ENCODE data around the gene CA11.

The CA11 gene

DNA sequence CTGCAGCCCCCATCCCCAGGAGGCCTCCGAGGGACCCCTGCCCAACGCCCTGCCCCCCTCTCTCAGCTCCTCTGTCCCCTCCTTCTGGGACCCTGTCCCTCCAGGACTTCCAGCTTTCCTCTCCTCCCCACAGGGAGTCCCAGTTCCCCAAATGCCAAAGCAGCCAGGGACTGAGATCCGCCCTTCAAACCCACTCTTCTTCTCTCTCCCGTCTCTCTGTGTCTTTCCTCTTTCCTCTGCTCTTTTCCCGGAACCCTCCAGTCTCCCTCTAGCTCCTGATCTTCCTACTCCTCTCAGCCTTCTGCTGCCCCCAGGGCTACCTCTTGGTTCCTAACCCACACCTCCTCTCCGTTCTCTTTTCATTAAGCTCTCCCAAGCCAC lies 377 bp downstream of the CA11 start:
- CTCF ChIA-PET, result interaction anchor here (0.6 to 1.4 kb wide), 7 partner anchors 24 to 207 kb away, joined by 3 to 8 read pairs (median 4); no protein-coding TSS in a partner anchor
- H3K27ac ChIP-seq, result peak overlapping the region; percentile 83
- POLR2A ChIA-PET (ENCODE audit: low non-redundant PET), result interaction anchor here (0.7 kb wide), 1 partner anchor 75 kb away, joined by 3 read pairs; no protein-coding TSS in a partner anchor
- DNase-seq (ENCODE audit: low spot score), result no peak
- TF ChIP-seq, protein P1, sequence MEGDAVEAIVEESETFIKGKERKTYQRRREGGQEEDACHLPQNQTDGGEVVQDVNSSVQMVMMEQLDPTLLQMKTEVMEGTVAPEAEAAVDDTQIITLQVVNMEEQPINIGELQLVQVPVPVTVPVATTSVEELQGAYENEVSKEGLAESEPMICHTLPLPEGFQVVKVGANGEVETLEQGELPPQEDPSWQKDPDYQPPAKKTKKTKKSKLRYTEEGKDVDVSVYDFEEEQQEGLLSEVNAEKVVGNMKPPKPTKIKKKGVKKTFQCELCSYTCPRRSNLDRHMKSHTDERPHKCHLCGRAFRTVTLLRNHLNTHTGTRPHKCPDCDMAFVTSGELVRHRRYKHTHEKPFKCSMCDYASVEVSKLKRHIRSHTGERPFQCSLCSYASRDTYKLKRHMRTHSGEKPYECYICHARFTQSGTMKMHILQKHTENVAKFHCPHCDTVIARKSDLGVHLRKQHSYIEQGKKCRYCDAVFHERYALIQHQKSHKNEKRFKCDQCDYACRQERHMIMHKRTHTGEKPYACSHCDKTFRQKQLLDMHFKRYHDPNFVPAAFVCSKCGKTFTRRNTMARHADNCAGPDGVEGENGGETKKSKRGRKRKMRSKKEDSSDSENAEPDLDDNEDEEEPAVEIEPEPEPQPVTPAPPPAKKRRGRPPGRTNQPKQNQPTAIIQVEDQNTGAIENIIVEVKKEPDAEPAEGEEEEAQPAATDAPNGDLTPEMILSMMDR (conservative IDR thresholded peaks at IDR 0.05; ENCODE audit: low read depth), result no peak

DNA sequence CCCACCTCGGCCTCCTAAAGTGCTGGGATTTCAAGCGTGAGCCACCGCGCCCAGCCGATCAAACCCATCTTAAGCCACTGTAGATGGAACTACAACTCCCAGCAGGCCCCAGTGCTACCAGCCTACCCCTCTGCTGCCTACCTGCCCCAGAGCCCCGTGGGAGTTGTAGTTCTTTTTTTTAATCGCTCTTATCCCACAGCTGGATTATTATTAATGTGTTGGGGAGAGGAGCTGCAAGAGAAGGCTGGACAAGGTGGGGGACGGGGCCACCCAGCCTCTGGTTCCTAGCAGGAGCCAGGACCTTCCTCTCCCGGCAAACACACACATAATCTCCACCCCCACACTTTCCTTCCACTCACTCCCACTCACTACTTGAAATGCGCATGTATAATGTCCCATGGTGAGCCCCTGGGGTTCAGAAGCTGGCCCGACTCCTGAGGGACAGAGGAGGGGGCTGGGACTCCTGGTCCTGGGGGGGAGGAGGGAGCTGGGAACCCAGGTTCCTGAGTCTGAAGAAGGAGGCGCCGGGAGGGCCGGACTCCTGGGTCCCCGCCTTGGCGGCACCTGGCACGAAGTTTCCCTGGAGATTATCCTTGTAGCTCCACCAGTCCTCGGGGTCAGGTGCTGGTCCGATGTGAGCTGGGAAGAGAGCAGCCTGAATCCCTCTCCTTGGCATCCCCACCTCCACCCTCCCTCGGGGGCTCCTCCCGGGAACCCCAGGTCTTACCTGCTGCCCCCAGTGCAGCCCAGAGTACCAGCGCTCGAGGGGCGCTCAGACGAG lies 958 bp downstream of the CA11 start:
- ChIA-PET POLR2A (ENCODE audit: low non-redundant PET) (no interaction called here), CTCF (interaction anchor here (0.9 to 1.4 kb wide), 5 partner anchors 30 to 198 kb away, joined by 3 to 8 read pairs (median 6); no protein-coding TSS in a partner anchor)
- TF ChIP-seq, protein P1 (conservative IDR thresholded peaks at IDR 0.05; ENCODE audit: low read depth), result no peak
- DNase-seq (ENCODE audit: low spot score), result peak; percentile 50
- H3K27ac ChIP-seq, result peak overlapping the region; percentile 83

DNA sequence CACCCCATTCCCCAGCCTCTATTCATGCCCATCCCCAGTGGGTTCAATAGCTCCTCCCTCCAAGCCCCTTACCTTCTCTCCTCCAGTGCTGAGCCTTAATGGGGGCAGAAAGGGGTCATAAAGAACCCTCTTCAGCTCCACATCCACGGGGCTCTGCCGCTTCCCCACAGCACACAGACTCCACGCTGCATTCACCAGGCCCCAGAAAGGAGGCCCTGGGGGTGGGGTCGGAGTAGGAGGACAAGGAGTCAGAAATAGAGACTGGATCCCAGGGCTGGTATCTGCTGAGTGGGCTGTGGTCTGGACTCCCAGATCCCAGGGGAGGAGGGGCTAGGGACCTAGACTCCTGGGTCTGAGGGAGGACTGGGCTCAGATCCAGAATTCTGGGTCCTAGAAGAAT lies 1.6 kb downstream of the CA11 start:
- no peak for DNase-seq (ENCODE audit: low spot score)
- TF ChIP-seq, protein P1 (conservative IDR thresholded peaks at IDR 0.05; ENCODE audit: low read depth), result no peak
- CTCF ChIA-PET, result interaction anchor here (0.7 to 0.9 kb wide), 2 partner anchors 23 to 171 kb away, joined by 4 read pairs; no protein-coding TSS in a partner anchor
- POLR2A ChIA-PET (ENCODE audit: low non-redundant PET), result no interaction called here
- peak overlapping the region; percentile 83 for H3K27ac ChIP-seq

DNA sequence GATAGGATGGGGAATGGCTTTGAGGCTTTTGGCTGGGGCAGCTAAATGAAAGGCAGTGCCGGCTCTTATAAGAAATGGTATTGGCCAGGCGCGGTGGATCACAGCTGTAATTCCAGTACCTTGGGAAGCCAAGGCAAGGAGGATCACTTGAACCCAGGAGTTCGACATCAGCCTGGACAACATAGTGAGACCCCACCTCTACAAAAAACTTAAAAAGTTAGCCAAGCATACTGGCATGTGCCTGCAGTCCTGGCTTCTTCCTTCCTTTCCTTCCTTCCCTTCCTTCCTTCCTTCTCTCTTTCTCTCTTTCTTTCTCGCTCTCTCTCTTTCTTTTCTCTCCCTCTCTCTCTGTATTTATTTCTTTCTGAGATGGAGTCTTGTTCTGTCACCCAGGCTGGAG lies 3.1 kb downstream of the CA11 start:
- POLR2A ChIA-PET (ENCODE audit: low non-redundant PET), result no interaction called here
- CTCF ChIA-PET, result interaction anchor here (0.6 kb wide), 2 partner anchors 133 to 142 kb away, joined by 5 to 6 read pairs; no protein-coding TSS in a partner anchor
- H3K27ac ChIP-seq, result no peak overlapping the region
- TF ChIP-seq, protein P1 (conservative IDR thresholded peaks at IDR 0.05; ENCODE audit: low read depth), result no peak
- no peak for DNase-seq (ENCODE audit: low spot score)

DNA sequence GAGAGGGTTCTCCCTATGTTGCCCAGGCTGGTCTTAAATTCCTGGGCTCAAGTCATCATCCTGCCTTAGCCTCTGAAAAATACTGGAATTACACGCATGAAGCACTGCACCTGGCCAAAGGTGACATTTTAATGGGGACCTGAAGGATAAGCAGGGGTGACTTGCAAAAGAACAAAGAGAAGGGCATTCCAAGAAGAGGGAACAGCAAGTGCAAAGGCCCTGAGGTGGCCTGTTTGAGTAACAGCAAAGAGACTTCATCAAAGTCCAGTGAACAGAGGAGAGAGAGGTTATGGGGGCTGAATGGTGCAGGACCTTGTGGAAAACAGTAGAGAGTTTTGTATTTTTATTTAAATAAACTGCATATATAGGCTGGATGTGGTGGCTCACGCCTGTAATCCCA lies 4.1 kb downstream of the CA11 start:
- H3K27ac ChIP-seq, result no peak overlapping the region
- DNase-seq (ENCODE audit: low spot score), result no peak
- TF ChIP-seq, protein P1 (conservative IDR thresholded peaks at IDR 0.05; ENCODE audit: low read depth), result no peak
- POLR2A ChIA-PET (ENCODE audit: low non-redundant PET), result no interaction called here
- CTCF ChIA-PET, result no interaction called here

DNA sequence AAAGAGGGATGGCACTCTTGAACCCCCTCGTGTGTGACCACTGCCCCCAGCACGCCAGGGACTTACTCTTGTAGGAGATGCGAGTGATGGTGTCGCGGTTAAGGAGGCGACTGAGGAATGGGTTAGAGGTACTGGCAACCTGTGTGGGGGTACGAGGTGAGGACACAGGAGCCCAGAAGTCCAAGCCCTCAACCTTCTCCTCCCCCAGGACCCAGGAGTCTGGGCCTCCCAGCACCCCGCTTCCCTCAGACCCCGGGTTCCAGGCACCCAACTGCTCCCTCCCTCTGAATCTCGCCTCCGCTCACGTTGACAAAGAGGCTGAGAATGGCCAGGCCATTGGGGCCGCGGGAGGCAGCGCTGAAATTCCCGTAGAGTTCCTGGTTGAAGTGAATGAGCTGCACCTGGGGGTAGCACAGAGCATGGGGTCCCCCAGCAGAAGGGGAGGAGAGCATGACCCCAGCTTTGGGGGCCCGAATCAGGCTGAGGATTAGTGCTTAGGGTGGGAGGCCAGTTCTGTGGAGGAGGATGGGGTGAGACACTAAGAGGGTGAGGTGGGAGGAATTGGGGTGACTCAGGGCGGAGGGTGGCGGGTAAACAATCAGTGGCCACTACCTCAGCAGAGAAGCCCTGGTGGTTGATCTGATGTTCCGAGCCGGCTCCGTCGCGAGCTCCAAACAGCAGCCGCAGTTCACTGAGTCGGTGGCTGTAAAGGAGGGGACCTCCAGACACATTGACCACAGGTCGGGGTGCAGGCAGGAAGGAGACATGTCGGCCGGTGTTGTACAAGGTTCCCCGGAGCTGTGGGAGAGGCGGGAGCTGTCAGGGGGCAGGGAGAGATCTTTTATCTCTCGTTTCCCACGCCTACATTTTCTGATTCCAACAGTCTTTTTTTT lies 6.3 kb downstream of the CA11 start:
- TF ChIP-seq, protein P1 (conservative IDR thresholded peaks at IDR 0.05; ENCODE audit: low read depth), result no peak
- H3K27ac ChIP-seq, result peak overlapping the region; percentile 99; the same call in 1 of the 2 replicates
- CTCF ChIA-PET, result interaction anchor here (0.6 kb wide), 1 partner anchor 99 kb away, joined by 3 read pairs; no protein-coding TSS in a partner anchor
- DNase-seq (ENCODE audit: low spot score), result no peak
- POLR2A ChIA-PET (ENCODE audit: low non-redundant PET), result no interaction called here

Measured in RWPE1 (cell line).